Measurements from ENCODE around the gene IL6.
"Not testable (repeated sequence)": the region's sequence is repeated elsewhere in the genome, so short reads cannot be mapped to it uniquely, and the experiment has no call there.

The IL6 gene

GRCh38 chr7:22779730-22780323 lies 52.8 kb downstream of the IL6 start:
- DNase-seq (ENCODE audit: low spot score); FAIRE-seq: not testable (repeated sequence)

- no peak for FAIRE-seq
- peak; percentile 63 for DNase-seq (ENCODE audit: low spot score)
Observed at GRCh38 chr7:22781230-22781711, 54.3 kb downstream of the IL6 start.

All from RCC 7860 (cell line).